GM12873 (cell line): ENCODE results near the gene DNAJB2.

Experiments used
- CTCF ChIP-seq: IDR thresholded peaks from 2 replicates; pipeline ENCODE4 v1.5.1; 2012; ENCODE audit warnings: low read depth, mild to moderate bottlenecking, moderate library complexity, low read length, control low read depth; ENCODE audit not compliant: insufficient read depth; ENCODE audit errors: missing control alignments

DNAJB2 gene

GRCh38 chr2:219266886-219267285 lies 12.3 kb upstream of the DNAJB2 start:
- no peak for TF ChIP-seq CTCF

GRCh38 chr2:219268294-219268693 lies 10.9 kb upstream of the DNAJB2 start:
- TF ChIP-seq CTCF, result no peak

GRCh38 chr2:219269362-219270054 lies 9.7 kb upstream of the DNAJB2 start:
- TF ChIP-seq CTCF, result no peak

- no peak for TF ChIP-seq CTCF
These were observed 9.2 kb upstream of the DNAJB2 start for GRCh38 chr2:219270055-219270372.

- no peak for TF ChIP-seq CTCF
These were observed 8.1 kb upstream of the DNAJB2 start for GRCh38 chr2:219271021-219271420.

GRCh38 chr2:219272356-219272755 lies 6.8 kb upstream of the DNAJB2 start:
- no peak for TF ChIP-seq CTCF

- no peak for TF ChIP-seq CTCF
These were observed 6.2 kb upstream of the DNAJB2 start for GRCh38 chr2:219272995-219273394.
